Peyer's patch (tissue), 4 donors: ENCODE measurements around the gene YLPM1. TPM values are rescaled to one million over a fixed set of nuclear protein-coding genes. Genes with fewer than 3 reads are reported as not detected.

Experiments
- DNase-seq, 3 donors: peaks; one replicate each; pipeline ENCODE4 v3.0.0-alpha.2; 2017 to 2019
- H3K27ac ChIP-seq, 4 donors: fragments of 200-600 bp; sonication (generic); one replicate each; pipeline ENCODE4 v1.5.1; 2016 to 2019
- H3K27me3 ChIP-seq, 2 donors: fragments of 200-600 bp; sonication (generic); one replicate each; pipeline ENCODE4 v1.5.1; 2019
- H3K36me3 ChIP-seq, 3 donors: fragments of 200-600 bp; sonication (generic); one replicate each; pipeline ENCODE4 v1.5.1; 2016 to 2019
- H3K4me1 ChIP-seq, 4 donors: fragments of 200-600 bp; sonication (generic); one replicate each; pipeline ENCODE4 v1.5.1; 2016 to 2019
- H3K4me3 ChIP-seq, 4 donors: fragments of 200-600 bp; sonication (generic); 1 replicate in 3 of 4; 2 replicates in 1 of 4; pipeline ENCODE4 v1.5.1; 2016 to 2019; ENCODE audit warnings: mild to moderate bottlenecking in 1 of 4
- H3K9me3 ChIP-seq, 4 donors: fragments of 200-600 bp; sonication (generic); one replicate each; pipeline ENCODE4 v1.5.1; 2016 to 2019; ENCODE audit warnings: mild to moderate bottlenecking in 1 of 4
- POLR2A ChIP-seq, 2 donors: fragments of 450-650 bp; IDR thresholded peaks; one replicate each; pipeline ENCODE4 v1.5.1; 2017; ENCODE audit warnings: antibody characterized with exemption in 2 of 2, mild to moderate bottlenecking in 2 of 2, moderate library complexity in 2 of 2
- total RNA-seq, 4 donors: library from RNA; depleted of rRNA; stranded (reverse); fragments of >200 nt; gene quantifications; one replicate each; pipeline ENCODE4 v1.1.0, GENCODE V29; 2016
- TF ChIP-seq, protein P1 (sequence below), 6 experiments: fragments of 450-650 bp in 4 of 6; fragments of 200-600 bp in 2 of 6; sonication (generic) in 1 of 6; IDR thresholded peaks; one replicate each; pipeline ENCODE4 v1.5.1; 2017 to 2019; ENCODE audit warnings: antibody characterized with exemption in 6 of 6, mild to moderate bottlenecking in 3 of 6, moderate library complexity in 1 of 6

YLPM1 gene
- total RNA-seq, 4 donors from 2014 or later = 44.0 to 95.7 (median 62.9) TPM

DNA sequence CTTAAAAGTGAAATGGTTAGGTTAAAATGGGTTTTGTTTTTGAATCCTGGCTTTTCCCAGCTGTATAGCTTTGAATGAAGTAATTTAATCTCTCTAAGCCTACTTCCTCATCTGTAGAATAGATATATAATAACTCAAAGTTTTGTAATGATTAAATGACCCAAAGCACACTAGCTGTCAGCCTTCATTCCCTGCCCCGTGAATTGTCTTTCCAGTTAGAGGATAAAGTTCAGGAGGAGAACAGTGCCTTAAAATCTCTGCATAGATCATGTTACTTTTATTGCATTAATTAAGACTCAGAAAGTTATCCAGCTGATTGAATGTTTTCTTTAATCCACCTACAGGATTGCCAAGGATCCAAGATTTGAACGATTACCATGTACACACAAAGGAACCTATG, 30.7 kb upstream of the YLPM1 start:
- H3K36me3 ChIP-seq = peaks cover 0 to 56% (median 0%) of the 10 kb centered on the region in 3 donors
- TF ChIP-seq, protein P1, sequence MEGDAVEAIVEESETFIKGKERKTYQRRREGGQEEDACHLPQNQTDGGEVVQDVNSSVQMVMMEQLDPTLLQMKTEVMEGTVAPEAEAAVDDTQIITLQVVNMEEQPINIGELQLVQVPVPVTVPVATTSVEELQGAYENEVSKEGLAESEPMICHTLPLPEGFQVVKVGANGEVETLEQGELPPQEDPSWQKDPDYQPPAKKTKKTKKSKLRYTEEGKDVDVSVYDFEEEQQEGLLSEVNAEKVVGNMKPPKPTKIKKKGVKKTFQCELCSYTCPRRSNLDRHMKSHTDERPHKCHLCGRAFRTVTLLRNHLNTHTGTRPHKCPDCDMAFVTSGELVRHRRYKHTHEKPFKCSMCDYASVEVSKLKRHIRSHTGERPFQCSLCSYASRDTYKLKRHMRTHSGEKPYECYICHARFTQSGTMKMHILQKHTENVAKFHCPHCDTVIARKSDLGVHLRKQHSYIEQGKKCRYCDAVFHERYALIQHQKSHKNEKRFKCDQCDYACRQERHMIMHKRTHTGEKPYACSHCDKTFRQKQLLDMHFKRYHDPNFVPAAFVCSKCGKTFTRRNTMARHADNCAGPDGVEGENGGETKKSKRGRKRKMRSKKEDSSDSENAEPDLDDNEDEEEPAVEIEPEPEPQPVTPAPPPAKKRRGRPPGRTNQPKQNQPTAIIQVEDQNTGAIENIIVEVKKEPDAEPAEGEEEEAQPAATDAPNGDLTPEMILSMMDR (IDR thresholded peaks at IDR 0.05) = no peak
- no peak for TF ChIP-seq POLR2A (IDR thresholded peaks at IDR 0.05)

DNA sequence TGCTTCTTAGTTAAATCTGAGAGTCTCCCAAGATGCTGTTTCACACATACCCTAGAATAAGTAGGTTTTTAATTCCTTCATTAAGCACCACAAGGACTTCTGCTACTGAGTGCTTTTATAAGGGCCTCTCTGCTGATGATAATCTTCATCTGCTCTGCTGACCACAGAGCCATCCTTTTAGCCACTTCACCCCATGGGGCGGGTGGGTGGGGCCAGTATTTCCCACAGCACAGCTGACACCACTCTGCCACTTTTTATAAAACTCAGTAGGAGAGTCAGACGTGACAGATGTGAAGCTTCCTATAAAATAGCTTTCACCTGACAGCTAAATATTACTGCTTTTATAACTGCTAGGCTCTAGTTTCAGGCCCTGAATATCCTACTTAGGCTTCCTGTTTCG, 29.9 kb upstream of the YLPM1 start:
- TF ChIP-seq, protein P1 (IDR thresholded peaks at IDR 0.05) = no peak
- TF ChIP-seq POLR2A (IDR thresholded peaks at IDR 0.05) = no peak
- no peak overlapping the region for H3K4me3 ChIP-seq
- DNase-seq = no peak
- H3K27ac ChIP-seq = no peak overlapping the region
- H3K36me3 ChIP-seq = peaks cover 0 to 65% (median 0%) of the 10 kb centered on the region in 3 donors
- peaks cover 0 to 4% (median 0%) of the 10 kb centered on the region in 4 donors for H3K4me1 ChIP-seq
- H3K27me3 ChIP-seq = no peaks in the 10 kb centered on the region
- H3K9me3 ChIP-seq = no peaks in the 10 kb centered on the region

More for the DNA sequence above, 30.7 kb upstream of the YLPM1 start:
- H3K4me1 ChIP-seq = peaks cover 0 to 4% (median 0%) of the 10 kb centered on the region in 4 donors
- no peak overlapping the region for H3K27ac ChIP-seq
- no peak for DNase-seq
- no peaks in the 10 kb centered on the region for H3K27me3 ChIP-seq
- no peak overlapping the region for H3K4me3 ChIP-seq
- H3K9me3 ChIP-seq = no peaks in the 10 kb centered on the region

DNA sequence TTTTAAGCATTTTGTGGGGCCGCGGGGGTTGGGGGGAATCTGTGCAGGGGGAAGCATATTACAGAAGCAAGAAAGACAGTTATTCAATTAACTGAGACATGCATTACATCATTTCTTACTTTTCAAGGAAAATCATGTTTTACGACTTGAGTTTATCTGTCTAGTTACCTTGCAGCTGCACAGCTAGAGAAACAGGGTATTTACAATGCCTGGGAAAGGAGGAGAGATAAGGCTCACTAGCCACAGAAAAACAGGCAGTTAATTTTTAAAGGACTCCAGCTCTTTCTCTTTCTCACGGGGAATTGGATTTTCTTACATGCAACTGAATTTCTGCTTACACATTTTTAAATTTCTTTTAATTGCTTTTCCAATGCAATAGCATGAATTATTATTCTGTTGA, 28.0 kb upstream of the YLPM1 start:
- H3K9me3 ChIP-seq = no peaks in the 10 kb centered on the region
- TF ChIP-seq POLR2A (IDR thresholded peaks at IDR 0.05) = no peak
- TF ChIP-seq, protein P1 (IDR thresholded peaks at IDR 0.05) = no peak
- H3K4me3 ChIP-seq = no peak overlapping the region
- DNase-seq = no peak
- H3K27me3 ChIP-seq = no peaks in the 10 kb centered on the region
- peaks cover 0 to 73% (median 0%) of the 10 kb centered on the region in 3 donors for H3K36me3 ChIP-seq
- H3K27ac ChIP-seq = no peak overlapping the region
- H3K4me1 ChIP-seq = peaks cover 0 to 4% (median 0%) of the 10 kb centered on the region in 4 donors

DNA sequence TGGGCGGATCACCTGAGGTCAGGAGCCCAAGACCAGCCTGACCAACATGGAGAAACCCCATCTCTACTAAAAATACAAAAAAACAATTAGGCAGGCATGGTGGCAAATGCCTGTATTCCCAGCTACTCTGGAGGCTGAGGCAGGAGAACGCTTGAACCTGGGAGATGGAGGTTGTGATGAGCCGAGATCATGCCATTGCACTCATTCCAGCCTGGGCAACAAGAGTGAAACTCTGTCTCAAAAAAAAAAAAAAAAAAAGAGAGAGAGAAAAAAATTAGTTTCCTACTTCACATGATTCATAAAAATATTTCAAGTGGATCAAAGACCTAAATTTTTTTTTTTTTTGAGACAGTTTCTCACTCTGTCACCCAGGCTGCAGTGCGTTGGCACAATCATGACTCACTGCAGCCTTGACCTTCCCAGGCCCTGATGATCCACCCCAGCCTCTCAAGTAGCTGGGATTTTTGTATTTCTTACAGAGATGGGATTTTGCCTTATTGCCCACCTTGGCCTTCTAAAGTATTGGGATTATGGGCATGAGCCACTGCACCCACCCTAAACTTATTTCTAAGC, 25.3 kb upstream of the YLPM1 start:
- Histone ChIP-seq H3K4me1 (no peaks in the 10 kb centered on the region), H3K27ac (no peak overlapping the region), H3K36me3 (peaks cover 0 to 61% (median 0%) of the 10 kb centered on the region in 3 donors), H3K9me3 (no peaks in the 10 kb centered on the region), H3K27me3 (no peaks in the 10 kb centered on the region), H3K4me3 (no peak overlapping the region)
- TF ChIP-seq, protein P1 (IDR thresholded peaks at IDR 0.05) = no peak
- TF ChIP-seq POLR2A (IDR thresholded peaks at IDR 0.05) = no peak
- DNase-seq = no peak

DNA sequence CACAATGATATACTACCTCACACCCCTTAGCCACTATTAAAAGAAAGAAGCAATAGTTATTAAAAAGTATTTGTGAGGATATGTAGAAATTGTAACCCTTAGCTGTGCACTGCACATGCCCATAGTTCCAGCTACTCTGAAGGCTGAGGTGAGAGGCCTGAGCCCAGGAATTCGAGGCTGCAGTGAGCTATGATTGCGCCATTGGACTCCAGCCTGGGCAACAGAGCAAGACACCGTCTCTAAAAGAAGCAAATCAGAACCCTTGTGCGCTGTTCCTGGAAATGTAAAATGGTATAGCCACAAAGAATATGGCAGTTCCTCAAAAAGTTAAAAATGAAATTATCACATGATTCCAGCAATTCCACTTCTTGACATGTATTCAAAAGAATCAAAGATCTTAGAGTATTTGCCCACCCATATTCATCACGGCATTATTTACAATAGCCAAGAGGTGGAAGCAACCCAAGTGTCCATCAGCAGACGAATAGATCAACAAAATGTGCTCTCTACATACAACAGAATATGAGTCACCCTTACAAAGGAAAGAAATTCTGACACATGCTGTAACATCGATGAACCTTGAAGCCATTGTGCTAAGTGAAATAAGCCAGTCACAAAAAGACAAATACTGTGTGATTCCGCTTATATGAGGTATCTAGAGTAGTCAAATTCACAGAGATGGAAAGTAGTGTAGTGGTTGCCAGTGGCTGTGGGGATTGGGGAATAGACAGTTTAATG, 23.7 kb upstream of the YLPM1 start:
- no peak for DNase-seq
- no peaks in the 10 kb centered on the region for H3K4me1 ChIP-seq
- no peaks in the 10 kb centered on the region for H3K9me3 ChIP-seq
- no peaks in the 10 kb centered on the region for H3K27me3 ChIP-seq
- no peak overlapping the region for H3K27ac ChIP-seq
- no peak overlapping the region for H3K4me3 ChIP-seq
- H3K36me3 ChIP-seq = peaks cover 0 to 45% (median 0%) of the 10 kb centered on the region in 3 donors
- TF ChIP-seq, protein P1 (IDR thresholded peaks at IDR 0.05) = no peak
- TF ChIP-seq POLR2A (IDR thresholded peaks at IDR 0.05) = no peak
